HepG2 (cell line): Measurements from ENCODE around the gene PTGDS. TPM values are rescaled to one million over a fixed set of nuclear protein-coding genes. Genes with fewer than 3 reads are reported as not detected.
A peak's percentile ranks its signal among the peaks of the same experiment; 100 is the strongest.

ENCODE experiments used
- HDAC1 ChIP-seq: sonication (generic); formaldehyde crosslinking; IDR thresholded peaks from 2 replicates; pipeline ENCODE4 v1.5.1; 2020; ENCODE audit warnings: mild to moderate bottlenecking, missing genetic modification reagents
- HMG20B ChIP-seq: conservative IDR thresholded peaks from 2 replicates; pipeline ENCODE4 v1.6.1; 2016; ENCODE audit warnings: missing genetic modification reagents, missing compliant biosample characterization
- KLF13 ChIP-seq: sonication (generic); formaldehyde crosslinking; IDR thresholded peaks from 2 replicates; pipeline ENCODE4 v1.4.0; 2020; ENCODE audit warnings: mild to moderate bottlenecking, missing genetic modification reagents
- KLF15 ChIP-seq: sonication (generic); formaldehyde crosslinking; IDR thresholded peaks from 2 replicates; pipeline ENCODE4 v1.8.1; 2023; ENCODE audit warnings: borderline replicate concordance, mild to moderate bottlenecking, inconsistent platforms, missing genetic modification reagents, mixed read lengths
- NFIC ChIP-seq: IDR thresholded peaks from 2 replicates; pipeline ENCODE4 v1.6.1; 2012; ENCODE audit warnings: mild to moderate bottlenecking, low read length, inconsistent platforms
- XRCC5 ChIP-seq: fragments of 200-400 bp; formaldehyde crosslinking; optimal IDR thresholded peaks from 2 replicates; pipeline ENCODE3; 2017; ENCODE audit warnings: mild to moderate bottlenecking, low read length
- ZC3H4 ChIP-seq: sonication (generic); formaldehyde crosslinking; IDR thresholded peaks from 2 replicates; pipeline ENCODE4 v1.4.0; 2020; ENCODE audit warnings: missing genetic modification reagents, borderline replicate concordance
- ZFP36 ChIP-seq: fragments of 150-350 bp; IDR thresholded peaks from 2 replicates; pipeline ENCODE4 v1.6.1; 2018; ENCODE audit warnings: borderline replicate concordance, low read length, low read depth; ENCODE audit not compliant: partially characterized antibody
- ZFYVE20 ChIP-seq: sonication (generic); formaldehyde crosslinking; IDR thresholded peaks from 2 replicates; pipeline ENCODE4 v1.8.0; 2023; ENCODE audit warnings: low read depth, mild to moderate bottlenecking, moderate library complexity, missing genetic modification reagents, borderline replicate concordance
- ZKSCAN5 ChIP-seq: sonication (generic); formaldehyde crosslinking; IDR thresholded peaks from 2 replicates; pipeline ENCODE4 v1.5.1; 2020; ENCODE audit warnings: mild to moderate bottlenecking, missing genetic modification reagents
- ZNF33A ChIP-seq: sonication (generic); formaldehyde crosslinking; IDR thresholded peaks from 2 replicates; pipeline ENCODE4 v1.5.1; 2020; ENCODE audit warnings: missing genetic modification reagents, mild to moderate bottlenecking, moderate library complexity, borderline replicate concordance
- ZNF446 ChIP-seq: sonication (generic); formaldehyde crosslinking; IDR thresholded peaks from 2 replicates; pipeline ENCODE4 v1.5.0; 2020; ENCODE audit warnings: mild to moderate bottlenecking, missing genetic modification reagents
- ZNF724P ChIP-seq: sonication (generic); formaldehyde crosslinking; IDR thresholded peaks from 2 replicates; pipeline ENCODE4 v1.8.0; 2022; ENCODE audit warnings: missing genetic modification reagents, borderline replicate concordance
- polyA plus RNA-seq, 8 experiments: library from polyadenylated mRNA; depleted of rRNA in 3 of 8; stranded (reverse) in 7 of 8; unstranded in 1 of 8; fragments of >200 nt; fragmentation: Illumina TruSeq in 4 of 8; extraction: Trizol in 4 of 8; gene quantifications; 2 replicates each; pipeline versions ENCODE4 v1.2.1 to v1.2.3, GENCODE V29; 2011 to 2016; ENCODE audit warnings: low read depth in 4 of 8, missing spikeins in 1 of 8, mixed read lengths in 1 of 8; ENCODE audit not compliant: insufficient read depth in 1 of 8
- total RNA-seq, 5 experiments: library from RNA; depleted of rRNA; stranded (reverse); fragments of >200 nt; fragmentation: Illumina TruSeq; extraction: Trizol; gene quantifications; 2 replicates each; pipeline ENCODE4 v1.2.3, GENCODE V29; 2016; ENCODE audit warnings: low read depth in 1 of 5
- TF ChIP-seq, protein P1 (sequence below): sonication (generic); formaldehyde crosslinking; IDR thresholded peaks from 2 replicates; pipeline ENCODE4 v1.4.0; 2020; ENCODE audit warnings: missing genetic modification reagents
- TF ChIP-seq, protein P2 (sequence below): sonication (generic); formaldehyde crosslinking; IDR thresholded peaks from 2 replicates; pipeline ENCODE4 v1.4.0; 2020; ENCODE audit warnings: missing genetic modification reagents
- TF ChIP-seq, protein P3 (sequence below): sonication (generic); formaldehyde crosslinking; IDR thresholded peaks from 2 replicates; pipeline ENCODE4 v1.5.1; 2020; ENCODE audit warnings: mild to moderate bottlenecking, missing genetic modification reagents, moderate library complexity
- TF ChIP-seq, protein P4 (sequence below): sonication (generic); formaldehyde crosslinking; IDR thresholded peaks from 2 replicates; pipeline ENCODE4 v1.4.0; 2020; ENCODE audit warnings: mild to moderate bottlenecking, missing genetic modification reagents, borderline replicate concordance
- TF ChIP-seq, protein P5 (sequence below): sonication (generic); formaldehyde crosslinking; IDR thresholded peaks from 2 replicates; pipeline ENCODE4 v1.5.1; 2020; ENCODE audit warnings: mild to moderate bottlenecking, missing genetic modification reagents

The PTGDS gene
- total and polyA plus RNA-seq, 2 of the 13 experiments (the other 11 are each of a cell fraction or from before 2014, with no cell fraction given): 0.33 to 0.50 TPM

DNA sequence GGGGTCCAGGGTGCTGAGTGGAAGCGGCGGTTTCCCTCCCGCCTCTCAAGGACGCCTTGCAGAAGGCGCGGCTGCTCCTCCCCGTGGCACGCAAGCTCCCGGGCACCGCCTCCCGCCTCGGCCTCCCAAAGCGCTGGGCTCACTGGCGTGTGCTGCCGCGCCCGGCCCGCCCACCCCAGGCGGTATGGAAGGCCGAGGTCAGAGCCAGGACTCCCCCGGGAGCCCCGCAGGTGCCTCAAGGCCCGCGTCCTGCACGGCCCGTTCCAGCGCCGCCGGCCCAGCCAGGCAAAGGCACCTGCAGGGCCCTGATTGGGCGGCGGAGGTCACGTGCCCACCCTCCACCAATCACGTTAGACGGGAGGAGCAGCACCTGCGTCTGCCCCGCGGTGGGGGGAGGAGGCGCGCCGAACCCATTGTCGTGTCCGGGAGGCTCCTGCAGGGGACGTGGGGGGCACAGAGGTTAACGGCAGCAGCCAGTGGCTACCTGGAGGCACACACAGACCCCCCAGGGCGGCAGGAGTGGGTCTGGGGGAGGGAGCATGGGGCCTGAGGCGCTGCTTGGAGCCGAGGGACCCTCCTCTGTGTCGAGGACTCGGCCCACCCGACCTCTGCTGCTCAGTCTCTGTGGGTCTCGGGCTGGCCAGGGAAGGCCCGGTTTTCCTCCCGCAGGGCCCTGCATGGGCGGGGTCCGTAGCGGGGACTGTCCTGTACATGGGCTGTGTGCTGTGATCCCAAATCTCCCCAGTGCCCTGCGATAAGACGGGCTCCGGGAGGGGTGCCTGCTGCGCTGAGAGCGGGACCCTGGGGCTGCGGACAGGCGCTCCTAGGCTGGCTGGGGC is 27.3 kb upstream of the PTGDS start (continued):
- TF ChIP-seq, protein P1, sequence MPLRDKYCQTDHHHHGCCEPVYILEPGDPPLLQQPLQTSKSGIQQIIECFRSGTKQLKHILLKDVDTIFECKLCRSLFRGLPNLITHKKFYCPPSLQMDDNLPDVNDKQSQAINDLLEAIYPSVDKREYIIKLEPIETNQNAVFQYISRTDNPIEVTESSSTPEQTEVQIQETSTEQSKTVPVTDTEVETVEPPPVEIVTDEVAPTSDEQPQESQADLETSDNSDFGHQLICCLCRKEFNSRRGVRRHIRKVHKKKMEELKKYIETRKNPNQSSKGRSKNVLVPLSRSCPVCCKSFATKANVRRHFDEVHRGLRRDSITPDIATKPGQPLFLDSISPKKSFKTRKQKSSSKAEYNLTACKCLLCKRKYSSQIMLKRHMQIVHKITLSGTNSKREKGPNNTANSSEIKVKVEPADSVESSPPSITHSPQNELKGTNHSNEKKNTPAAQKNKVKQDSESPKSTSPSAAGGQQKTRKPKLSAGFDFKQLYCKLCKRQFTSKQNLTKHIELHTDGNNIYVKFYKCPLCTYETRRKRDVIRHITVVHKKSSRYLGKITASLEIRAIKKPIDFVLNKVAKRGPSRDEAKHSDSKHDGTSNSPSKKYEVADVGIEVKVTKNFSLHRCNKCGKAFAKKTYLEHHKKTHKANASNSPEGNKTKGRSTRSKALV (CRISPR knock-in tag): 0 out of 2 replicates have a peak, but pooled peaks have one; percentile 30
- TF ChIP-seq ZC3H4 (CRISPR knock-in tag) (no peak), XRCC5 (peak; percentile 47), ZNF33A (CRISPR knock-in tag) (no peak), KLF13 (CRISPR knock-in tag) (no peak), ZKSCAN5 (CRISPR knock-in tag) (no peak), HMG20B (CRISPR knock-in tag) (0 out of 2 replicates have a peak, but pooled peaks have one; percentile 49), ZNF724P (CRISPR knock-in tag) (no peak; the same call in 1 of the 2 replicates), NFIC (no peak), KLF15 (no peak), ZNF446 (peak; percentile 35; the same call in 1 of the 2 replicates), ZFP36 (no peak), ZFYVE20 (CRISPR knock-in tag) (no peak), HDAC1 (CRISPR knock-in tag) (peak; percentile 86)
- TF ChIP-seq, protein P2, sequence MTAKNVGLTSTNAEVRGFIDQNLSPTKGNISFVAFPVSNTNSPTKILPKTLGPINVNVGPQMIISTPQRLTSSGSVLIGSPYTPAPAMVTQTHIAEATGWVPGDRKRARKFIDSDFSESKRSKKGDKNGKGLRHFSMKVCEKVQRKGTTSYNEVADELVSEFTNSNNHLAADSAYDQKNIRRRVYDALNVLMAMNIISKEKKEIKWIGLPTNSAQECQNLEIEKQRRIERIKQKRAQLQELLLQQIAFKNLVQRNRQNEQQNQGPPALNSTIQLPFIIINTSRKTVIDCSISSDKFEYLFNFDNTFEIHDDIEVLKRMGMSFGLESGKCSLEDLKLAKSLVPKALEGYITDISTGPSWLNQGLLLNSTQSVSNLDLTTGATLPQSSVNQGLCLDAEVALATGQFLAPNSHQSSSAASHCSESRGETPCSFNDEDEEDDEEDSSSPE (CRISPR knock-in tag): no peak
- TF ChIP-seq, protein P3, sequence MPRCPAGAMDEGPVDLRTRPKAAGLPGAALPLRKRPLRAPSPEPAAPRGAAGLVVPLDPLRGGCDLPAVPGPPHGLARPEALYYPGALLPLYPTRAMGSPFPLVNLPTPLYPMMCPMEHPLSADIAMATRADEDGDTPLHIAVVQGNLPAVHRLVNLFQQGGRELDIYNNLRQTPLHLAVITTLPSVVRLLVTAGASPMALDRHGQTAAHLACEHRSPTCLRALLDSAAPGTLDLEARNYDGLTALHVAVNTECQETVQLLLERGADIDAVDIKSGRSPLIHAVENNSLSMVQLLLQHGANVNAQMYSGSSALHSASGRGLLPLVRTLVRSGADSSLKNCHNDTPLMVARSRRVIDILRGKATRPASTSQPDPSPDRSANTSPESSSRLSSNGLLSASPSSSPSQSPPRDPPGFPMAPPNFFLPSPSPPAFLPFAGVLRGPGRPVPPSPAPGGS (CRISPR knock-in tag): peak; percentile 87; the same call in 1 of the 2 replicates
- TF ChIP-seq, protein P4, sequence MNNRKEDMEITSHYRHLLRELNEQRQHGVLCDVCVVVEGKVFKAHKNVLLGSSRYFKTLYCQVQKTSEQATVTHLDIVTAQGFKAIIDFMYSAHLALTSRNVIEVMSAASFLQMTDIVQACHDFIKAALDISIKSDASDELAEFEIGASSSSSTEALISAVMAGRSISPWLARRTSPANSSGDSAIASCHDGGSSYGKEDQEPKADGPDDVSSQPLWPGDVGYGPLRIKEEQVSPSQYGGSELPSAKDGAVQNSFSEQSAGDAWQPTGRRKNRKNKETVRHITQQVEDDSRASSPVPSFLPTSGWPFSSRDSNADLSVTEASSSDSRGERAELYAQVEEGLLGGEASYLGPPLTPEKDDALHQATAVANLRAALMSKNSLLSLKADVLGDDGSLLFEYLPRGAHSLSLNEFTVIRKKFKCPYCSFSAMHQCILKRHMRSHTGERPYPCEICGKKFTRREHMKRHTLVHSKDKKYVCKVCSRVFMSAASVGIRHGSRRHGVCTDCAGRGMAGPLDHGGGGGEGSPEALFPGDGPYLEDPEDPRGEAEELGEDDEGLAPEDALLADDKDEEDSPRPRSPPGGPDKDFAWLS (CRISPR knock-in tag): no peak
- TF ChIP-seq, protein P5, sequence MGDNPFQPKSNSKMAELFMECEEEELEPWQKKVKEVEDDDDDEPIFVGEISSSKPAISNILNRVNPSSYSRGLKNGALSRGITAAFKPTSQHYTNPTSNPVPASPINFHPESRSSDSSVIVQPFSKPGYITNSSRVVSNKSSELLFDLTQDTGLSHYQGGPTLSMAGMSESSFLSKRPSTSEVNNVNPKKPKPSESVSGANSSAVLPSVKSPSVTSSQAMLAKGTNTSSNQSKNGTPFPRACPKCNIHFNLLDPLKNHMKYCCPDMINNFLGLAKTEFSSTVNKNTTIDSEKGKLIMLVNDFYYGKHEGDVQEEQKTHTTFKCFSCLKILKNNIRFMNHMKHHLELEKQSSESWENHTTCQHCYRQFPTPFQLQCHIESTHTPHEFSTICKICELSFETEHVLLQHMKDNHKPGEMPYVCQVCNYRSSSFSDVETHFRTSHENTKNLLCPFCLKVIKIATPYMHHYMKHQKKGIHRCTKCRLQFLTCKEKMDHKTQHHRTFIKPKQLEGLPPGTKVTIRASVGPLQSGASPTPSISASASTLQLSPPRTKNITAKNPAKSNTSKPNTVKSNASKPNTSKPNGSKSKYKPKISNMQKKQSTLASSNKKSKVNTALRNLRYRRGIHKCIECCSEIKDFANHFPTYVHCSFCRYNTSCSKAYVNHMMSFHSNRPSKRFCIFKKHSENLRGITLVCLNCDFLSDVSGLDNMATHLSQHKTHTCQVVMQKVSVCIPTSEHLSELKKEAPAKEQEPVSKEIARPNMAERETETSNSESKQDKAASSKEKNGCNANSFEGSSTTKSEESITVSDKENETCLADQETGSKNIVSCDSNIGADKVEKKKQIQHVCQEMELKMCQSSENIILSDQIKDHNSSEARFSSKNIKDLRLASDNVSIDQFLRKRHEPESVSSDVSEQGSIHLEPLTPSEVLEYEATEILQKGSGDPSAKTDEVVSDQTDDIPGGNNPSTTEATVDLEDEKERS (CRISPR knock-in tag): peak; percentile 72; the same call in 1 of the 2 replicates
